HG02981 (cell line): ENCODE measurements around the gene TRABD.
"Not testable (repeated sequence)": the region's sequence is repeated elsewhere in the genome, so short reads cannot be mapped to it uniquely, and the experiment has no call there.

Source experiments
- ATAC-seq: cut with Tn5 transposase; IDR thresholded peaks from one replicate; pipeline ENCODE4 v1.9.1; 2021; ENCODE audit warnings: mild to moderate bottlenecking, moderate library complexity; ENCODE audit not compliant: unreplicated experiment

Gene TRABD

GRCh38 chr22:50151571-50152537, 33.9 kb upstream of the TRABD start:
- no peak for ATAC-seq

GRCh38 chr22:50153056-50153755, 32.5 kb upstream of the TRABD start:
- ATAC-seq, result no peak

- ATAC-seq, result no peak
Measured at GRCh38 chr22:50153756-50154140, 32.0 kb upstream of the TRABD start.

GRCh38 chr22:50157709-50158375, 27.9 kb upstream of the TRABD start:
- no peak for ATAC-seq

GRCh38 chr22:50160947-50161346, 24.8 kb upstream of the TRABD start:
- ATAC-seq, result no peak

GRCh38 chr22:50161508-50162390, 24.0 kb upstream of the TRABD start:
- no peak for ATAC-seq

GRCh38 chr22:50162391-50162956, 23.2 kb upstream of the TRABD start:
- no peak for ATAC-seq

GRCh38 chr22:50165436-50166123, 20.1 kb upstream of the TRABD start:
- ATAC-seq, result no peak

GRCh38 chr22:50167689-50168489, 17.8 kb upstream of the TRABD start:
- ATAC-seq, result no peak

- ATAC-seq, result not testable (repeated sequence)
Measured at GRCh38 chr22:50168490-50169180, 17.1 kb upstream of the TRABD start.

- ATAC-seq, result no peak
Measured at GRCh38 chr22:50169181-50169759, 16.4 kb upstream of the TRABD start.

GRCh38 chr22:50169774-50170341, 15.9 kb upstream of the TRABD start:
- ATAC-seq, result no peak

GRCh38 chr22:50170453-50171318, 15.0 kb upstream of the TRABD start, which contains the start of gene PANX2:
Gene PANX2 (plus strand): TSS chr22:50170731. CDS start chr22:50170731, 0 bp downstream.
- ATAC-seq, result no peak

GRCh38 chr22:50171319-50171964, 14.3 kb upstream of the TRABD start:
- no peak for ATAC-seq

GRCh38 chr22:50171965-50172421, 13.7 kb upstream of the TRABD start:
- no peak for ATAC-seq
